Liver (tissue), 3 donors: ENCODE results near the gene DNM1L.

Experiments used
- RAD21 ChIP-seq, 2 donors: IDR thresholded peaks; 2 replicates each; pipeline ENCODE4 v1.6.1; 2016; ENCODE audit warnings: antibody characterized with exemption in 2 of 2, mild to moderate bottlenecking in 2 of 2
- REST ChIP-seq: IDR thresholded peaks from 2 replicates; pipeline ENCODE4 v1.6.1; 2016; ENCODE audit warnings: antibody characterized with exemption, mild to moderate bottlenecking
- TF ChIP-seq, protein P1 (sequence below): fragments of 150-350 bp; IDR thresholded peaks from 2 replicates; pipeline ENCODE4 v1.5.1; 2017; ENCODE audit warnings: improper control_type of control experiment, low read depth, low read length; ENCODE audit not compliant: missing input control
- donor health status: healthy.
- donor health status: healthy.

DNA sequence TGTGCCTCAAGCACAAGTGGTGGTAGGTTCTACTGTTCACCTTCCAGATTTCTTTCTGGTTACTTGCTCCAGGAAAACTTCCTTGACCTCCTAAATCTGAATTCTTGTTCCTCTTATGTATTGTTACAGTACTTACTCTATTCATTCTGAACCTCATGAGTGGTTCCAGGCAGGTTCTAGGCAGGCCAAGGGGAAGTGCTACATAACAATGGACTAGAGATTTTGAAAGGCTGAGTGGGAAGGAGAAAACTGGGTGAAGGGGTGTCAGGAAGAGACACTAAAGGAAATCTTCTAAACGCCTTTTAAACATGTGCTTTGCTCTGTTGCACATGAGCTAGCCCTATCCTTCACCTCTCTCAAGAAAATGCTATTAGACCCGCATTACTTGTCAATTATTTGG is 75.0 kb downstream of the DNM1L start:
- TF ChIP-seq, protein P1, sequence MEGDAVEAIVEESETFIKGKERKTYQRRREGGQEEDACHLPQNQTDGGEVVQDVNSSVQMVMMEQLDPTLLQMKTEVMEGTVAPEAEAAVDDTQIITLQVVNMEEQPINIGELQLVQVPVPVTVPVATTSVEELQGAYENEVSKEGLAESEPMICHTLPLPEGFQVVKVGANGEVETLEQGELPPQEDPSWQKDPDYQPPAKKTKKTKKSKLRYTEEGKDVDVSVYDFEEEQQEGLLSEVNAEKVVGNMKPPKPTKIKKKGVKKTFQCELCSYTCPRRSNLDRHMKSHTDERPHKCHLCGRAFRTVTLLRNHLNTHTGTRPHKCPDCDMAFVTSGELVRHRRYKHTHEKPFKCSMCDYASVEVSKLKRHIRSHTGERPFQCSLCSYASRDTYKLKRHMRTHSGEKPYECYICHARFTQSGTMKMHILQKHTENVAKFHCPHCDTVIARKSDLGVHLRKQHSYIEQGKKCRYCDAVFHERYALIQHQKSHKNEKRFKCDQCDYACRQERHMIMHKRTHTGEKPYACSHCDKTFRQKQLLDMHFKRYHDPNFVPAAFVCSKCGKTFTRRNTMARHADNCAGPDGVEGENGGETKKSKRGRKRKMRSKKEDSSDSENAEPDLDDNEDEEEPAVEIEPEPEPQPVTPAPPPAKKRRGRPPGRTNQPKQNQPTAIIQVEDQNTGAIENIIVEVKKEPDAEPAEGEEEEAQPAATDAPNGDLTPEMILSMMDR = no peak
- TF ChIP-seq RAD21 (IDR thresholded peaks at IDR 0.05) (no peak), REST (no peak)
